Stimulated activated CD8-positive, alpha-beta memory T cell treated with anti-CD3 and anti-CD28 coated beads, Interleukin-15, amount 100 ng/mL, for 4 hours (primary cell): ENCODE results near the gene CDH15.

Source experiments
- DNase-seq, 2 donors: peaks; one replicate each; pipeline ENCODE4 v3.0.0-alpha.2; 2020; ENCODE audit warnings: low read depth in 2 of 2

Gene CDH15

GRCh38 chr16:89171216-89172170 lies at the start of gene CDH15:
TSS of gene CDH15 (plus strand) at chr16:89171748. CDS start at chr16:89171832, 84 bp downstream.
- DNase-seq, result peak; percentile 84 to 89

GRCh38 chr16:89122322-89122851 lies 49.2 kb upstream of the CDH15 start:
- DNase-seq, result peak in 1 of 2 donors; percentile 32

GRCh38 chr16:89123001-89123830 lies 48.3 kb upstream of the CDH15 start:
- no peak for DNase-seq

- no peak for DNase-seq
Measured at GRCh38 chr16:89123831-89124100, 47.8 kb upstream of the CDH15 start.

DNA sequence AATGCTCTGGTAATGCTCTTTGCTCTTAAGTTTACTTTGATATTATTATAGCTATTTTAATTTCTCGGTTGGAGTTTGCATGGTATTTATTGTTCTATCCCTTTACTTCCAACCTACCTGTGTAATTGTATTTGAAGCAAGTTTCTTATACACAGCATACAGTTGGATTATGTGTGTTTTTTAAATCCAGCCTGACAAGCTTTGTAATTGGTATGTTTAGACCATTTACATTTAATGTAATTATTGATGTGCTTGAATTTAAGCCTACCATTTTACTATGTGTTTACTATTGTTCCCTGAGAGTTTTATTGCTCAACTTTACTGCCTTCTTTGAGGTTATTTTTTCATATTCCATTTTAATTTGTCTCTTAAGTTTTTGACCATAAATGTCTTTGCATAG lies 42.2 kb upstream of the CDH15 start:
- DNase-seq, result no peak

DNA sequence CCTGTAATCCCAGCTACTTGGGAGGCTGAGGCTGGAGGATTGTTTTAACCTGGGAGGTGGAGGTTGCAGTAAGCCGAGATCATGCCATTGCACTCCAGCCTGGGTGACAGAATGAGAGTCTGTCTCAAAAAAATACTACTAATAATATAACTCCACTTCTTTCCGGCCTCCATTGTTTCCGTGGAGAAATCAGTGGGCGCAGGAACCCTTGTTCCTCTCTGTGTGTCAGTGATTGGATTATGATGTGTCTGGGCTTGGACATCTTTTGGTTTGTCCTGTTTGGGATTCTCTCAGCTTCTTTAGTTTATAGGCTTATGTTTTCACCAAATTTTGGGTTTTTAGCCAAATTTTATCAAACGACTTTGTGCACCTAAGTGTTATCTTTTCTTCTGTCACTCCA lies 41.1 kb upstream of the CDH15 start:
- DNase-seq, result no peak

DNA sequence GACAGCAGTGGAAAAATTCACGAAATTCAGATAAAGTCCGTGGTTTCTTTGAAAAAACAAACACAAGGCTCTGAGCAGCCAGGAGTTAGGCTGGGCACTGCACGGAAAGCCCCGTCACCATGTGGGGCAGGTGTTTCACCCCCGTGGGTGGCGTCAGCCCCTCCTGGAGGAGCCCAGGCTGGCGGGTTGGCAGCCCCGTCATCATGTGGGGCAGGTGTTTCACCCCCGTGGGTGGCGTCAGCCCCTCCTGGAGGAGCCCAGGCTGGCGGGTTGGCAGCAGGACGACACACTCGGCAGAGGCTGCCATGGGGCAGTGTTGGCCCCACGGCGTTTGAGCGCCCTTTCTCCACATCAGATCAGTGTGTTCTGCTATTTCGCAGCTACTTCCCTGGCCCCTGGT lies 39.8 kb upstream of the CDH15 start:
- no peak for DNase-seq

GRCh38 chr16:89132194-89133005 lies 39.1 kb upstream of the CDH15 start:
- no peak for DNase-seq

DNA sequence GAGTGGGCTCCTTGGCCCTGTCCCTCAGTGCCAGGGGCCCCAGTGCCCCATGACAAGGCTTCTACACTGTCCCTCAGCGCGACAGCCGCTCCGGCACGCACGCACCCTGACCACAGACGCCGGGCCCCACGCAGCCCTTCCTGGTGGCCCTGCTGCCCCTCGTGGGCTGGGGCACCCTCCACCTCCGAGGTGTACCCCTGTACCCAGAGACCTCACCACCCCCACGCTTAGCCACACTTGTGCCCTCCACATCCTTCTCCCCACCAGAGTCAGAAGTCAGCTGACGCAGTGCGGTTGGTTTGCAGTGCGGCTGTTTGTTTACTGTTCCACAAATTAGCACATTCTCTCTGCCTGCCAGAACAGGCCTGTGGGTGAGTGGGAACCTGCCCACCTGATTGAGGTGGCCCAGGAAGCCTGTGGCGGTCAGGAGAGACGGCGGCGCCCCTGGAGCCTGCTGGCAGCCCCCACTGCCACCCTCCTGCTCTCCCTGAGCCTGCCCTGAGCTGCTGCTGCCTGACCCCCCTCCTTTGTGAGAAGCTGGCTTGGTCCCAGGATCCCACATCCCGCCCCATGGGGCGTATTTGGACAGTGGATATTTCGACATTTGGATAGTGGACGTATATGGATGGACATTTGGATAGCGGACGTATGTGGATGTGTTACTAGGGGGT lies 38.0 kb upstream of the CDH15 start:
- DNase-seq, result no peak

DNA sequence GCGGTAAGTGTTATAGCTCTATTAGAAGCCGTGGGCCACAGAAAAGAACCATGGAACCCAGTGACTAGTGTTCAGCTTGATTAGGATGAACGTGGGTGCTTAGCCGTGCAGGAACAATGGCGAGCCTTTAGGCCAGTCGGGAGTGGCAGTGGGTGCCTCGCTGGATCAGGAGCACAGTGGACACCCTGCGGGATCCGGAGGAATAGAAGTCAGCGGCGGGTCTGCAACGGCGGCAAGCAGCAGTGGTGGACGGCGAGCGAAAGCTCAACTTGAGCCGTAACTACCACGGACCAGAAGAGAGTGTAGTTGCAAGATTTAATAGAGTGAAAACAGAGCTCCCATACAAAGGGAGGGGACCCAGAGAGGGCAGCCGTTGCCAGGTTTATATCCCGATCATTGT lies 37.3 kb upstream of the CDH15 start:
- DNase-seq, result no peak

- no peak for DNase-seq
Measured at GRCh38 chr16:89135166-89135565, 36.4 kb upstream of the CDH15 start.

DNA sequence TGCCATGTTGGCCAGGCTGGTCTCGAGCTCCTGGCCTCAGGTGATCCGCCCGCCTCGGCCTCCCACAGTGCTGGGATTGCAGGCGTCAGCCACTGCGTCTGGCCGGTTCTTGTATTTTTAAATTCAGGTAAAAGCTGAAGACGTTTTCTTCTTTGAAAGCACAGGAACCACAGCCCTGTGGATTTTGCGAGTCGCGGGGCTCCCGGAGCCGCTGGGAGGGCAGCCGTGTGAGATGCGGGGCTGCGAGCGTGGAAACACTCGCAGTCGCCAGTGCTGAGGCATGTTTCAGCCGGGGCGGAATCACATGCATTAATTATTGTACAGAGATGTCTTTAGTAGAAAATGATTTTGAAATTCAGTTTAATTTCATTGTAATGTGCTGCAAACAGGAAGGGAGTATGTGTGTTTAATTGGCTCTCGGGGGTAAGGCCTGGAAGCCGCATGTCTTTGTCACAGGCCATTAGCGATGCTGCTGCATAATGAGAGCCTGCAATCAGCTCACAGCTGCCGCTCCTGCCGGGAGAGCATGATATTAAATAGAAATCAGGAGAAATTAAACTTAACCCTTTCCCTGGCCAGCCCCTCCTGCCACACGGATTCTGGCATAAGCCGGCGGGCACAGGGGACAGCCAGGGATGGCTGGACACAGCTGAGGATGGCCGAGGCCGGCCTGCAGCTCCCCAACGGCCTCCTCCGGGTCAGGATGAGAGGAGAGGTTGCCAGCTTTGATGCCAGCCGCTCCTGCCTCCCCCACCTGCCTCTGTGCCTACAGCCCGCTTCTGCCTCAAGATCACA lies 35.4 kb upstream of the CDH15 start:
- DNase-seq, result no peak

DNA sequence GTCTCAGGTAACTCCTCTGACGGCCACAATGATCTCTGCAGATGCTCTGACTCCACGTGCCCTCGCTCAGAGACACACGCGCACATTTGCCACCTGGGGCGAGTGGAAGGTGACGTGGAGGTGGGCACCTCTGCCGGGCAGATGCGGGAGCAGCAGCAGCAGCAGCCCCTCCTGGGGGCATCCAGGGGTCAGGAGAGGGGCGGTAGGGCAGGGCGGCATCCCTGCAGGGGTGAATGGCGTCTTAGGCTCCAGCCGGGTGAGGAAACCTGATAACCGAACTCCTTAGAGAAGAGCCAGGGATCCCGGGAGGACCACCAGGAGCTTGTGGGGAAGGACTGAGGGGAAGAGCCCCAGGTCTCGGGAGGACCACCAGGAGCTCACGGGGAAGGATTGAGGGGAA lies 34.6 kb upstream of the CDH15 start:
- DNase-seq, result no peak

DNA sequence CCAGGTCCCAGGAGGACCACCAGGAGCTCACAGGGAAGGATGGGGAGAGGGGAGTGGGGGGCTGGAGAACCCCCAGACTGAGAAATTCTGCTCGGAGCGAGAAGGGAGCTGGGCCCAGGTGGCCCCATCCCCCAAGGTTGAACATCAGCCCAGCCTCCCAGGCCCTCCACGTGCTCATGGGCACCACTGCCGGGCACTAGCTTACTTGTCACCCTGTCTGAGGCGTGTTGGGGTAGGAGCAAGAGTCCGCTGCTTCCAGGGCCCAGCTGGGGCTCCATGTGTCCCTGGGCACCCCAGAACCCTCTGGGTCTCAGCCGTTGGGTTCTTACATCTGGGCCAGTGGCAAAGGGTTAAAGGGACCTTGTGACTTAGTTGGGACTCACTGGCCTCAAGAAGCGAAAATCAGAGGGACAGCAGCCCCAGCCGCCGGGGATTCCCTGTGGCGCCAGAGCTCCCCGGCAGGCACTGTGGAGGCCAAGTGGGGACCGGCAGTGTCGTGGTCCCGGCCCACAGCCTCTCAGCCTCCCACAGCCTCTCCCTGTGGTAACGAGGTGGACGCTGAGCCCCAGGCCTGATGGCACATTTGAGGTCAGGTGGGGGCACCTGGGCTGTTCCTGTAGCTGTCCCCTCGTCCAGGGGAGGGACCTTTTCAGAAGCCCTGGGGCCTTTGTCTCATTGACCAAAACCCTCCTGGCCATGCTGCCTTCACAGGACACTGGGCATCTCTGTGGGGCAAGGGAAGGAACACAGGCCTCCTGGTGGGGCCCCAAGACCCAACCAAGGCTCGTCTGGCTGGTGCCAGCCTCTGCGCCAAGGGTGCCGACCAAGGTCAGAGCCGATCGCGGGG lies 33.7 kb upstream of the CDH15 start:
- DNase-seq, result no peak

- DNase-seq, result no peak
Measured at GRCh38 chr16:89138513-89138795, 33.1 kb upstream of the CDH15 start.

GRCh38 chr16:89138843-89139520 lies 32.6 kb upstream of the CDH15 start:
- no peak for DNase-seq

DNA sequence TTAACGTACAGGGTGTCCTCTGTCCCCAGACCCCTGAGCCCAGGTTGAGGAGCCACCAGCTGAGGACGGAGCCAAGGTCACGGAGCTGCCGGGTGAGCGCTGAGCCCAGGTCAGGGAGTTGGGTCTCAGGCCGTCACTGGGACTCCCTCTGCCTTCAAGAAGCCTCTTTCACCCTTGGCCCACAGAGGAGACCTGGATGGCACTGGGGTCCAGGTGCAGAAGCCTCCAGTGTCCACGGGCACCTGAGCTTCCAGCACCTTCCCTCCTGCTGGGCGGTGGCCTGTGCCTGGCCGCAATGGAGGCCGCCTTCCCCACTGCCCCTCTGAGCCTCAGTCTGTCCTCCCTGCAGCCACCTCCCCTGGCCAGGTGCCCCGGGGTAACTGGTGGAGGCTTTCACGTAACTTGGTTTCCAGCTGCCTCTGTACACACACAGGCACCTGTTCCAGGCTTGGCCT lies 31.6 kb upstream of the CDH15 start:
- no peak for DNase-seq

- DNase-seq, result no peak
Measured at GRCh38 chr16:89140401-89140800, 31.1 kb upstream of the CDH15 start.
